Measurements from ENCODE around the gene GUCY1A1. TPM values are rescaled to one million over a fixed set of nuclear protein-coding genes. Genes with fewer than 3 reads are reported as not detected.

Gene GUCY1A1
- total RNA-seq, 1 donor from 2014 or later, result 0.44 TPM

- H3K27ac Mint-ChIP-seq (ENCODE audit: unreplicated experiment), result no peak overlapping the region
- DNase-seq (ENCODE audit: low read depth, low spot score), result no peak
- H3K4me3 Mint-ChIP-seq, result peak overlapping the region; percentile 78
- H3K27me3 Mint-ChIP-seq (ENCODE audit: low read depth), result peaks cover 5% of the 10 kb centered on the region
- H3K9me3 Mint-ChIP-seq, result no peaks in the 10 kb centered on the region
- no peaks in the 10 kb centered on the region for H3K36me3 Mint-ChIP-seq (ENCODE audit: low read depth)
- no peak for TF ChIP-seq CTCF (conservative IDR thresholded peaks at IDR 0.05)
- H3K4me1 Mint-ChIP-seq, result peaks cover 11% of the 10 kb centered on the region
Observed at GRCh38 chr4:155761047-155761446, 94.4 kb downstream of the GUCY1A1 start.

GRCh38 chr4:155761916-155762315, 95.3 kb downstream of the GUCY1A1 start:
- H3K9me3 Mint-ChIP-seq, result no peaks in the 10 kb centered on the region

GRCh38 chr4:155762334-155762733, 95.7 kb downstream of the GUCY1A1 start:
- H3K4me3 Mint-ChIP-seq, result no peak overlapping the region
- no peaks in the 10 kb centered on the region for H3K9me3 Mint-ChIP-seq
- H3K27ac Mint-ChIP-seq (ENCODE audit: unreplicated experiment), result no peak overlapping the region
- TF ChIP-seq CTCF (conservative IDR thresholded peaks at IDR 0.05), result no peak
- peaks cover 5% of the 10 kb centered on the region for H3K27me3 Mint-ChIP-seq (ENCODE audit: low read depth)
- no peak for DNase-seq (ENCODE audit: low read depth, low spot score)
- H3K36me3 Mint-ChIP-seq (ENCODE audit: low read depth), result no peaks in the 10 kb centered on the region
- H3K4me1 Mint-ChIP-seq, result peaks cover 11% of the 10 kb centered on the region

More at GRCh38 chr4:155761916-155762315, 95.3 kb downstream of the GUCY1A1 start:
- no peak overlapping the region for H3K27ac Mint-ChIP-seq (ENCODE audit: unreplicated experiment)
- TF ChIP-seq CTCF (conservative IDR thresholded peaks at IDR 0.05), result no peak
- DNase-seq (ENCODE audit: low read depth, low spot score), result no peak
- peaks cover 11% of the 10 kb centered on the region for H3K4me1 Mint-ChIP-seq
- no peaks in the 10 kb centered on the region for H3K36me3 Mint-ChIP-seq (ENCODE audit: low read depth)
- H3K4me3 Mint-ChIP-seq, result peak overlapping the region; percentile 27
- peaks cover 5% of the 10 kb centered on the region for H3K27me3 Mint-ChIP-seq (ENCODE audit: low read depth)

GRCh38 chr4:155763551-155763950, 96.9 kb downstream of the GUCY1A1 start:
- no peak overlapping the region for H3K4me3 Mint-ChIP-seq
- no peaks in the 10 kb centered on the region for H3K36me3 Mint-ChIP-seq (ENCODE audit: low read depth)
- no peaks in the 10 kb centered on the region for H3K9me3 Mint-ChIP-seq
- no peak overlapping the region for H3K27ac Mint-ChIP-seq (ENCODE audit: unreplicated experiment)
- no peak for DNase-seq (ENCODE audit: low read depth, low spot score)
- no peak for TF ChIP-seq CTCF (conservative IDR thresholded peaks at IDR 0.05)
- peaks cover 9% of the 10 kb centered on the region for H3K4me1 Mint-ChIP-seq
- peaks cover 5% of the 10 kb centered on the region for H3K27me3 Mint-ChIP-seq (ENCODE audit: low read depth)

- no peak for TF ChIP-seq CTCF (conservative IDR thresholded peaks at IDR 0.05)
- no peaks in the 10 kb centered on the region for H3K9me3 Mint-ChIP-seq
- no peak overlapping the region for H3K27ac Mint-ChIP-seq (ENCODE audit: unreplicated experiment)
- H3K4me1 Mint-ChIP-seq, result peaks cover 7% of the 10 kb centered on the region
- no peak overlapping the region for H3K4me3 Mint-ChIP-seq
- H3K27me3 Mint-ChIP-seq (ENCODE audit: low read depth), result peaks cover 5% of the 10 kb centered on the region
- DNase-seq (ENCODE audit: low read depth, low spot score), result no peak
- no peaks in the 10 kb centered on the region for H3K36me3 Mint-ChIP-seq (ENCODE audit: low read depth)
Observed at GRCh38 chr4:155765149-155765548, 98.5 kb downstream of the GUCY1A1 start.

GRCh38 chr4:155766622-155767021, 100.0 kb downstream of the GUCY1A1 start:
- no peak for DNase-seq (ENCODE audit: low read depth, low spot score)
- no peaks in the 10 kb centered on the region for H3K4me1 Mint-ChIP-seq
- H3K4me3 Mint-ChIP-seq, result no peak overlapping the region
- no peak for TF ChIP-seq CTCF (conservative IDR thresholded peaks at IDR 0.05)
- no peaks in the 10 kb centered on the region for H3K9me3 Mint-ChIP-seq
- H3K27me3 Mint-ChIP-seq (ENCODE audit: low read depth), result no peaks in the 10 kb centered on the region
- H3K36me3 Mint-ChIP-seq (ENCODE audit: low read depth), result no peaks in the 10 kb centered on the region
- no peak overlapping the region for H3K27ac Mint-ChIP-seq (ENCODE audit: unreplicated experiment)
